Stimulated activated CD8-positive, alpha-beta memory T cell treated with anti-CD3 and anti-CD28 coated beads, Interleukin-7, amount 100 ng/mL, for 4 hours (primary cell): Measurements from ENCODE around the gene ZKSCAN5.
"Not testable (repeated sequence)": the region's sequence is repeated elsewhere in the genome, so short reads cannot be mapped to it uniquely, and the experiment has no call there.

Experiments
- DNase-seq, 2 donors: peaks; one replicate each; pipeline ENCODE4 v3.0.0-alpha.2; 2020; ENCODE audit warnings: low read depth in 2 of 2

ZKSCAN5 gene

GRCh38 chr7:99551767-99552463 lies 47.5 kb downstream of the ZKSCAN5 start, which contains the start of gene FAM200A:
Gene FAM200A, minus strand, starts transcription at chr7:99552114. Its CDS starts 3,707 bp downstream, at chr7:99548407.
- peak; percentile 69 to 81 for DNase-seq

GRCh38 chr7:99553039-99553438 lies 48.6 kb downstream of the ZKSCAN5 start:
- DNase-seq, result no peak

GRCh38 chr7:99554939-99555338 lies 50.5 kb downstream of the ZKSCAN5 start:
- no peak for DNase-seq

- DNase-seq, result no peak
Measured at GRCh38 chr7:99557196-99557607, 52.7 kb downstream of the ZKSCAN5 start.

GRCh38 chr7:99557940-99558305 lies 53.5 kb downstream of the ZKSCAN5 start:
- DNase-seq, result no peak

- peak; percentile 83 to 88 for DNase-seq
Measured at GRCh38 chr7:99558306-99559174, 54.1 kb downstream of the ZKSCAN5 start, which contains the start of gene ZNF655. Gene ZNF655, plus strand, starts transcription at chr7:99558642. Its CDS starts 1,918 bp downstream, at chr7:99560560.

- no peak for DNase-seq
Measured at GRCh38 chr7:99559175-99559915, 54.9 kb downstream of the ZKSCAN5 start.

GRCh38 chr7:99560834-99561736 lies 56.6 kb downstream of the ZKSCAN5 start:
- DNase-seq, result no peak

- no peak for DNase-seq
Measured at GRCh38 chr7:99561737-99562051, 57.2 kb downstream of the ZKSCAN5 start.

- DNase-seq, result no peak
Measured at GRCh38 chr7:99562114-99562784, 57.8 kb downstream of the ZKSCAN5 start.

- DNase-seq, result peak; percentile 31 to 33
Measured at GRCh38 chr7:99562832-99563231, 58.4 kb downstream of the ZKSCAN5 start.

- DNase-seq, result no peak
Measured at GRCh38 chr7:99563650-99564049, 59.2 kb downstream of the ZKSCAN5 start.

- not testable (repeated sequence) for DNase-seq
Measured at GRCh38 chr7:99568770-99569169, 64.3 kb downstream of the ZKSCAN5 start.

- DNase-seq, result no peak
Measured at GRCh38 chr7:99571768-99572167, 67.3 kb downstream of the ZKSCAN5 start.

GRCh38 chr7:99573257-99573656 lies 68.8 kb downstream of the ZKSCAN5 start:
- DNase-seq, result no peak

GRCh38 chr7:99576251-99576650 lies 71.8 kb downstream of the ZKSCAN5 start:
- no peak for DNase-seq

- DNase-seq, result no peak
Measured at GRCh38 chr7:99579281-99579955, 75.0 kb downstream of the ZKSCAN5 start.

GRCh38 chr7:99579956-99580777 lies 75.7 kb downstream of the ZKSCAN5 start:
- peak; percentile 29 to 60 for DNase-seq

- not testable (repeated sequence) for DNase-seq
Measured at GRCh38 chr7:99580778-99581332, 76.4 kb downstream of the ZKSCAN5 start.
